Bronchial epithelial cell (primary cell): ENCODE results near the gene MLLT10. TPM values are rescaled to one million over a fixed set of nuclear protein-coding genes. Genes with fewer than 3 reads are reported as not detected.

Experiments used
- DNase-seq: peaks from one replicate; pipeline ENCODE4 v3.0.0-alpha.2; 2010; ENCODE audit warnings: low read depth
- FAIRE-seq: peaks from 2 replicates; lab custom pipeline; 2011; peaks lifted over from hg19 to GRCh38; lab: Jason Lieb, UNC
- H3K27me3 ChIP-seq: 2 replicates; pipeline ENCODE4 v1.5.1; 2011; ENCODE audit warnings: low read length; ENCODE audit not compliant: control insufficient read depth, insufficient read depth
- H3K36me3 ChIP-seq: 2 replicates; pipeline ENCODE4 v1.5.1; 2011; ENCODE audit warnings: low read length; ENCODE audit not compliant: control insufficient read depth, insufficient read depth
- H3K4me3 ChIP-seq: 2 replicates; pipeline ENCODE4 v1.5.1; 2011; ENCODE audit warnings: mild to moderate bottlenecking, low read depth, low read length, control low read depth
- CTCF ChIP-seq: IDR thresholded peaks from 2 replicates; pipeline ENCODE4 v1.5.1; 2011; ENCODE audit warnings: mild to moderate bottlenecking, moderate library complexity, low read length, control low read depth, inconsistent platforms; ENCODE audit not compliant: insufficient read depth, severe bottlenecking
- total RNA-seq: library from RNA; depleted of rRNA; stranded (reverse); fragments of >200 nt; gene quantifications from 2 replicates; pipeline ENCODE4 v1.2.1, GENCODE V29; 2014

MLLT10 gene
- total RNA-seq, 1 donor from 2014 or later: 40.8 TPM

DNA sequence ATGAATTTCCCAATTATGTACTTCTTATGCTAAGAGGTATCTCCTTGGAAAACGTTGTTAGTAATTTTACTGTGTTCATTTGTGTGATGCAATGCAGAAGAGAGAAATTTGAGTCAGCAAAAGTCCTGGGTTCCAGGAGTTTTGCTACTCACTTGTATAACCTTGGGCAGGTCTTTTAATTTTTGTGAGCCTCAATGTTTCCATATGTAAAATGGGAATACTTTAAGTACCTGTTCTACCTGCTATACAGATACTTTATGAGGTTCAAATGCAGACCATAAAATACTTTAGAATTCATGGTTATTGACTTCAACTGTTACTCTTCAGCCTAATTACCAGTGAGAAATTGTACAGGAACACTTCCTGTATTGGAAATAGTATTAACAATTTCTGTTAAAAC, 185.5 kb downstream of the MLLT10 start:
- Histone ChIP-seq H3K36me3 (no peaks in the 10 kb centered on the region), H3K27me3 (no peaks in the 10 kb centered on the region), H3K4me3 (no peak overlapping the region)
- no peak for TF ChIP-seq CTCF
- FAIRE-seq: no peak
- DNase-seq: no peak

DNA sequence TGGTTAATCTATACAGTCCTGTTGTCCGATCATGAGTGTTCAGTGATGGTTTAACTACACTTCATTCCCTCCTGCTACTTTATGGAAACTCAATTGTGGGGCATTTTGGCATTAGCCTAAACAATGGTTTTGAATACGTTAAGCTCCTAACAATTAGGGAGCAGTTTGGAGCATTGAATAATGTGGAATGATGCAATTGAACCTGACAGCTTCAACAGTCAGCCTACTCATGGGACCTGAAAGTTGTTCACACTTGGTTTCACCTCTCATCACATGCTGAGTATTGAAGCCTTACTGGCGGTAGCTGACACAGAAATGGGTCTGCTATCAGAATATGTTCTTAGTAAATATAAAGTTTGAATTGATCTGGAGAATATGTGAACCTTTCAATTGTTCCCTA, 186.1 kb downstream of the MLLT10 start:
- no peaks in the 10 kb centered on the region for H3K27me3 ChIP-seq
- no peaks in the 10 kb centered on the region for H3K36me3 ChIP-seq
- no peak for FAIRE-seq
- H3K4me3 ChIP-seq: no peak overlapping the region
- no peak for DNase-seq
- no peak for TF ChIP-seq CTCF

DNA sequence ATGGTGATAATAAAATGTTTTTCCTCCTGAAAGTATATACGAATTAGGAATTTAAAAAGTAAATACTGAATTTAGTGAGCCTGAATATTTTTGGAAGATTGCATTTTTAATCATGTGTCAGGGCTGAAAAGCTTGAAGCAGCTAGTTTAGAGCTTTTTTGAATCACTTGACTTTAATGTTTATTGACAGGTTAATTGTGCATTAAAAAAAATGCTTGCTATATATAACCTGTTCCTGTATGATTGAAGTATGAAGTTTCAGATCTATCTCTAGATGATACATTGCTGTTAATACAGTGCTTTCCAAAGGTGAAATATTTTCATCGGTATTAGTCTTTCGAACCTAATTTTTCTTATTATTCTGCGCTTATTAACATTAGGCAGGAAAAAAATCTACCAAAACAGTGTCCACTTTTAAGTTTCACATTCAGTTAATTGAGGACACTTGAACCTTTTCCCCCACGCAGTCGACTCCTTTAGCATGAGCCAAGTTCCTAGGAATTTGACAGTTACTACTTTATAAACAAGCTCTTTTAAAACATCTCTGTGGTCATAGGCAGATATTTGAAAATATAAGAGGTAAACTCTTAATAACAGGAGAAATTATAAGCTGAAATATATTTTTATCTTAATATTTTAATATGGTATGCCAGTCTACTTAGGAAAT, 187.1 kb downstream of the MLLT10 start:
- Histone ChIP-seq H3K27me3 (no peaks in the 10 kb centered on the region), H3K36me3 (no peaks in the 10 kb centered on the region), H3K4me3 (no peak overlapping the region)
- DNase-seq: no peak
- TF ChIP-seq CTCF: no peak
- no peak for FAIRE-seq

DNA sequence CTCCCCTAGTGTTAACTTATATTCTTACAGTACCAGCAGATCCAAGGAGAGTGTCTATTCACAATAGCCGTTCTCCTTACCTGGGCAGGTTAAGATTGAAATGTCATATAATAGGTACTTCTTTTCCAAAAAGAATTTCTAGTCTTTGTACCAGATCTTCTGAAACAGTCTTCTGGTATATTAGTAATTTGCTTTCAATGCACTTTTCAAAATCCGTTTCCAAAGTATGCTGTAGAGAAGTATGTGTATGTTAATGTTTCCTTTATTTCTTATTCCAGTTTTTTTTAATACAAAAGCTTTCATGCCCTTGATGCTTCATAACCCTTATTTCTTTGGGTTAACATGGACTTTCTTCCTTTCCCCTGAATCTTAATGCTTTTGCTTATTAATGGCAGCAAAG, 188.2 kb downstream of the MLLT10 start:
- no peaks in the 10 kb centered on the region for H3K27me3 ChIP-seq
- no peaks in the 10 kb centered on the region for H3K36me3 ChIP-seq
- TF ChIP-seq CTCF: no peak
- DNase-seq (no peak), FAIRE-seq (no peak)
- H3K4me3 ChIP-seq: no peak overlapping the region

DNA sequence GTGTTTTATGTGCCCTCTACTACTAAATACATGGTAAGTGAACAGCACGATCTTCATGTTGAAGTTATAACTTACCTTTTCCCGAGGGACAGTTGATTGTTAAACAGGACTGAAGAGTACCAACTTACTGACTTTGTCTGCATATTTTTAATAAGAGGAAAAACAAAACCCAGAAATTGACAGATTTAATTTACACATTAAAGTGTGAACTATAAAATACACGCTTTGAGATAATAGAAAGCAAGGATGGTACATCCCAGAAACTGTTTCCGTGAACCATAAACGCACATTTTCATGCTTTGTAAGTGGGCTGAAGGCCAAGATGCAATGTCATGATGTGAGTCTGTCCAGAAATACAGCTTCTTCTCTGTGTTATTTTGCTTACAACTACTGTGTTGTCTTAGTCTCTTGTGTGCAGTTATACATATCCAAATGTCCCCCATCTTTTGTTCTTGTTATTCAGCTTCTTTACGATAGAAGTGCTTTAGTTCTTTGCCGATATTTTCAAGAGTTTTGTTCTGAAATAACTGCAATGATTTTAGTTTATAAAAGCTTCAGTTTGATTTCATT, 190.1 kb downstream of the MLLT10 start:
- H3K4me3 ChIP-seq: no peak overlapping the region
- no peak for TF ChIP-seq CTCF
- no peak for DNase-seq
- no peak for FAIRE-seq
- H3K36me3 ChIP-seq: no peaks in the 10 kb centered on the region
- H3K27me3 ChIP-seq: no peaks in the 10 kb centered on the region
